ENCODE measurements around the gene JAZF1. TPM values are rescaled to one million over a fixed set of nuclear protein-coding genes. Genes with fewer than 3 reads are reported as not detected.

The JAZF1 gene
- total RNA-seq, 1 experiment from 2014 or later, result 14.2 TPM

- Mint-ChIP-seq H3K4me3 (ENCODE audit: unreplicated experiment) (no peak overlapping the region), H3K9me3 (ENCODE audit: unreplicated experiment) (no peaks in the 10 kb centered on the region), H3K4me1 (ENCODE audit: insufficient read depth, unreplicated experiment) (no peaks in the 10 kb centered on the region), H3K27ac (ENCODE audit: low read depth, unreplicated experiment) (no peak overlapping the region), H3K36me3 (ENCODE audit: insufficient read depth, unreplicated experiment) (no peaks in the 10 kb centered on the region), H3K27me3 (ENCODE audit: insufficient read depth, unreplicated experiment) (no peaks in the 10 kb centered on the region)
- BruUV-seq (replicated peaks), result no TSS peak
- no peak for TF ChIP-seq CTCF (IDR thresholded peaks at IDR 0.05; ENCODE audit: unreplicated experiment)
- intact Hi-C loops (cut with micrococcal nuclease), result no loop called here
- CTCF ChIA-PET, result interaction anchor here (1.4 kb wide), 1 partner anchor 11 kb away, joined by 4 read pairs; no protein-coding TSS in a partner anchor
- POLR2A ChIA-PET, result no interaction called here
- DNase-seq (ENCODE audit: unreplicated experiment), result no peak
These were observed 270.3 kb downstream of the JAZF1 start for GRCh38 chr7:27910326-27910725.

GRCh38 chr7:27908534-27909165, 271.9 kb downstream of the JAZF1 start:
- CTCF ChIA-PET, result interaction anchor here (0.7 to 1.2 kb wide), 3 partner anchors 12 to 54 kb away, joined by 3 to 4 read pairs (median 3); no protein-coding TSS in a partner anchor
- BruUV-seq (replicated peaks), result no TSS peak
- Mint-ChIP-seq H3K36me3 (ENCODE audit: insufficient read depth, unreplicated experiment) (no peaks in the 10 kb centered on the region), H3K4me1 (ENCODE audit: insufficient read depth, unreplicated experiment) (no peaks in the 10 kb centered on the region), H3K27ac (ENCODE audit: low read depth, unreplicated experiment) (no peak overlapping the region), H3K9me3 (ENCODE audit: unreplicated experiment) (no peaks in the 10 kb centered on the region), H3K4me3 (ENCODE audit: unreplicated experiment) (no peak overlapping the region), H3K27me3 (ENCODE audit: insufficient read depth, unreplicated experiment) (no peaks in the 10 kb centered on the region)
- POLR2A ChIA-PET, result no interaction called here
- no peak for TF ChIP-seq CTCF (IDR thresholded peaks at IDR 0.05; ENCODE audit: unreplicated experiment)
- DNase-seq (ENCODE audit: unreplicated experiment), result no peak
- intact Hi-C loops (cut with micrococcal nuclease), result no loop called here

- no TSS peak for BruUV-seq (replicated peaks)
- Mint-ChIP-seq H3K4me3 (ENCODE audit: unreplicated experiment) (no peak overlapping the region), H3K9me3 (ENCODE audit: unreplicated experiment) (no peaks in the 10 kb centered on the region), H3K27ac (ENCODE audit: low read depth, unreplicated experiment) (no peak overlapping the region), H3K36me3 (ENCODE audit: insufficient read depth, unreplicated experiment) (no peaks in the 10 kb centered on the region), H3K27me3 (ENCODE audit: insufficient read depth, unreplicated experiment) (no peaks in the 10 kb centered on the region), H3K4me1 (ENCODE audit: insufficient read depth, unreplicated experiment) (no peaks in the 10 kb centered on the region)
- intact Hi-C loops (cut with micrococcal nuclease), result no loop called here
- CTCF ChIA-PET, result interaction anchor here (0.6 to 3.1 kb wide), 4 partner anchors 14 to 711 kb away, joined by 3 to 18 read pairs (median 4); no protein-coding TSS in a partner anchor
- DNase-seq (ENCODE audit: unreplicated experiment), result no peak
- no peak for TF ChIP-seq CTCF (IDR thresholded peaks at IDR 0.05; ENCODE audit: unreplicated experiment)
- POLR2A ChIA-PET, result interaction anchor here (0.8 kb wide), 1 partner anchor 9 kb away, joined by 3 read pairs; no protein-coding TSS in a partner anchor
These were observed 274.1 kb downstream of the JAZF1 start for GRCh38 chr7:27906385-27907091.

GRCh38 chr7:27905951-27906350, 274.6 kb downstream of the JAZF1 start:
- H3K27me3 Mint-ChIP-seq (ENCODE audit: insufficient read depth, unreplicated experiment), result no peaks in the 10 kb centered on the region
- BruUV-seq (replicated peaks), result no TSS peak
- intact Hi-C loops (cut with micrococcal nuclease), result no loop called here
- H3K4me1 Mint-ChIP-seq (ENCODE audit: insufficient read depth, unreplicated experiment), result no peaks in the 10 kb centered on the region
- H3K27ac Mint-ChIP-seq (ENCODE audit: low read depth, unreplicated experiment), result no peak overlapping the region
- DNase-seq (ENCODE audit: unreplicated experiment), result no peak
- ChIA-PET CTCF (interaction anchor here (0.6 to 3.1 kb wide), 3 partner anchors 14 to 710 kb away, joined by 3 to 18 read pairs (median 3); no protein-coding TSS in a partner anchor), POLR2A (no interaction called here)
- no peak overlapping the region for H3K4me3 Mint-ChIP-seq (ENCODE audit: unreplicated experiment)
- no peaks in the 10 kb centered on the region for H3K36me3 Mint-ChIP-seq (ENCODE audit: insufficient read depth, unreplicated experiment)
- no peak for TF ChIP-seq CTCF (IDR thresholded peaks at IDR 0.05; ENCODE audit: unreplicated experiment)
- no peaks in the 10 kb centered on the region for H3K9me3 Mint-ChIP-seq (ENCODE audit: unreplicated experiment)

Measured in MCF 10A (cell line).